H1 (cell line): Measurements from ENCODE around the gene WDR35.
A peak's percentile ranks its signal among the peaks of the same experiment; 100 is the strongest.

Experiments used
- BCL11A ChIP-seq, 2 experiments: IDR thresholded peaks; one replicate each; pipeline ENCODE4 v1.6.1; 2011; ENCODE audit warnings: low read depth in 2 of 2, low read length in 2 of 2, mild to moderate bottlenecking in 2 of 2
- CHD1 ChIP-seq: IDR thresholded peaks from 2 replicates; pipeline ENCODE4 v1.6.1; 2012; ENCODE audit warnings: low read depth, low read length, improper control_type of control experiment
- CHD7 ChIP-seq: fragments of 300-600 bp; sonication (generic); IDR thresholded peaks from 2 replicates; pipeline ENCODE4 v1.7.1; 2012; ENCODE audit warnings: low read length, moderate library complexity, mild to moderate bottlenecking, inconsistent platforms; ENCODE audit not compliant: insufficient replicate concordance
- EP300 ChIP-seq, 2 experiments: IDR thresholded peaks; 1 replicate in 1 of 2; 2 replicates in 1 of 2; pipeline ENCODE4 v1.6.1; 2011 to 2012; ENCODE audit warnings: low read depth in 2 of 2, low read length in 2 of 2, mild to moderate bottlenecking in 2 of 2, borderline replicate concordance in 1 of 2, inconsistent platforms in 1 of 2, moderate library complexity in 1 of 2
- POLR2A ChIP-seq, 2 experiments: IDR thresholded peaks; 1 replicate in 1 of 2; 2 replicates in 1 of 2; pipeline ENCODE4 v1.6.1; 2011; ENCODE audit warnings: low read depth in 2 of 2, low read length in 2 of 2, mild to moderate bottlenecking in 2 of 2; ENCODE audit errors: control extremely low read depth in 1 of 2
- SP2 ChIP-seq: IDR thresholded peaks from 2 replicates; pipeline ENCODE4 v1.6.1; 2012; ENCODE audit warnings: mild to moderate bottlenecking, low read length, inconsistent platforms
- TEAD4 ChIP-seq: IDR thresholded peaks from 2 replicates; pipeline ENCODE4 v1.6.1; 2012; ENCODE audit warnings: low read depth, low read length, inconsistent platforms, mixed read lengths

DNA sequence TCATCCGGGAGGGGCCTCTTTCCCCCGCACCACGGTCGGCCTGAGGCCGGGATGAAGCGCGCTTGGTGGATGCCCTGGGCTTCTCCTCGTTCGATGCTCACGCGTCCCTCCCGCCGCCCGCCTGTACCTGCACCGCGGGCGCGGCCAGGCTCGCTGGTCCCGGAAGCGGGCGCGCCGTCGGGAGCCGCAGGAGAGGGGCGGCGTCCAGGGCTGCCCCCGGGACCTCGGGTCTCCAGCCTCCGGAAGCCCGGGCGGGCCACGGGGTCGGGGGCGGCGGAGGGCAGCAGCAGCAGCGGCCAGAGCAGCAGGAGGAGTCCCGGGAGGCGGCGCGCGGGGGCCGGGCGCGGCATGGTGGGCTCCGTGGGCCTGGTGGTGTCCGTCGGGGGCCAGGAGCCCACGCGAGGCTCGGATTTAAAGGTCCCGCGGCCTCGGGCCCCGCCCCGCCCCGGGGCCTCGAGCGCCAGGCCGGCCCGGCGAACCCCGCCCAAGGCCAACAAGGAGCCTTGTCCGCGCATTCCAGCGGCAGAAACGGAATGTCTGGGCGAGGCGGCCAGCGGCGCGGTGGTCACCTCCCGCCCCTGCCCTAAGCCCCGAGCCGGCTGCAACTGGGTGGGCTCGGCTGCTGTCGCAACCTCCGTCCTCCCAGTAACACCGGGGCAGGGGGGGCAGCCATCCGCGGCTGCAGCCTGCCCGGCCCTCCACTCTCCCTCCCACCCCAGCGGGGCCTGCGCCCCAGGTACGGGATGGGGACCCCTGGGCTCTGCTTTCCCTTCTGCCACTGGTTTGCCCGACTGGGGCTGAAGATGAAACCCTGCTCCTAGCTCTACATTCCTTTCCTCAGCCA, 22.6 kb upstream of the WDR35 start, which contains the start of gene MATN3:
- TF ChIP-seq SP2 (no peak), EP300 (IDR thresholded peaks at IDR 0.05; ENCODE audit: borderline replicate concordance in 1 of 2, low read depth in 2 of 2, low read length in 2 of 2) (no peak), POLR2A (IDR thresholded peaks at IDR 0.05; ENCODE audit: control extremely low read depth in 1 of 2, low read depth in 2 of 2, low read length in 2 of 2) (no peak), TEAD4 (peak; percentile 96), CHD1 (no peak), CHD7 (no peak), BCL11A (IDR thresholded peaks at IDR 0.05; ENCODE audit: low read depth in 2 of 2, low read length in 2 of 2) (no peak)
